Measurements from ENCODE around the gene ATXN10. TPM values are rescaled to one million over a fixed set of nuclear protein-coding genes. Genes with fewer than 3 reads are reported as not detected.

Gene ATXN10
- total and polyA plus RNA-seq, 2 donors (not counting 1 experiment from before 2014, with no cell fraction given), result 164 to 350 TPM

DNA sequence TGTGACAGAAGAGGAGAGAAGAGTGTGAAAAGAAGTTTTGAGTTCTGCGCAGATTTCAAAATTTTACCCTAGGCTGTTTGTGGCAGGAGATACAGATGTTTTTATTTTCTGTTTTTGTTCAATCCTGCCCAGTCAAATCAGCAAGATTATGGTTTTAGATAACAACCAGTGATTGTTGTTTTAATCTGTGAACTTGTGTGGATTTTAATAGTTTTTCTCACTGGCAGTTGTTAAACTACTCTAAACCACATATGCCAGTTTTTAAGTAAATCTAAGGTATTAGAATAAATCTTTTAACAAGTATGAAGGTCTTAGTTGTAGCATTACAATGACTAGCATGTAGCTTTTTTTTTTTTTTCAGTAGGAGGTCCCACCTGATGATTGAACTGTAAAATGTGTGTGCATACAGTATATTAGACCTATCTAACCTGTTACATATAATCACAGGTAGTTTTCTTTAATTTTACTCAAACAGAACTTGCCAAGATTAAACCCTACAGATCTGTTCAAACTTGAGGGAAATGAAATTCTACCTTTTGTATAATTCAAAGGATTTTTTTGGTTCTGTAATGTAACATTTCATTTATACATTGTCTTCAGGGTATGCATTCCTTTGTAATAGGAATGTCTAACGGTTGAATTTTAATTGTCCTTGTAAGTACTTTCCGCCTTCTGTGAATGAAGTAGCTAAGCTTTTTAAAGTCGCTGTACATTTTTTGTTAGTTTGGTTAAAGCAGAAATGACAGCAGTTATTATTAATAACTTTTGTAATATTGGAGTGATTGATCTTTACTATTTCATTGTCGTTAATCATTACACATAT is 13.3 kb downstream of the ATXN10 start:
- Histone ChIP-seq H3K9me3 (ENCODE audit: control insufficient read depth, insufficient read depth, low read depth, low read length) (no peaks in the 10 kb centered on the region), H4K20me1 (ENCODE audit: control insufficient read depth, extremely low read depth, insufficient read depth, low read length) (no peaks in the 10 kb centered on the region), H3K36me3 (ENCODE audit: control insufficient read depth, insufficient read depth, low read length) (no peaks in the 10 kb centered on the region), H3K27ac (ENCODE audit: insufficient read depth, low read length) (no peak overlapping the region), H2AFZ (ENCODE audit: low read length) (no peak overlapping the region), H3K79me2 (ENCODE audit: control insufficient read depth, insufficient read depth, low read length) (peaks cover 76% of the 10 kb centered on the region), H3K4me2 (ENCODE audit: extremely low read depth, insufficient read depth, low read length) (no peak overlapping the region), H3K27me3 (ENCODE audit: control insufficient read depth, insufficient read depth, low read length) (no peaks in the 10 kb centered on the region), H3K4me1 (ENCODE audit: control insufficient read depth, extremely low read depth, insufficient read depth, low read length) (peaks cover 39% of the 10 kb centered on the region), H3K4me3 (replicated peaks in 1 of 4; ENCODE audit: control extremely low read depth in 1 of 4, insufficient read depth in 1 of 4, low read depth in 3 of 4, low read length in 4 of 4) (no peak overlapping the region), H3K9ac (ENCODE audit: insufficient read depth, low read length) (no peak overlapping the region)
- TF ChIP-seq, protein P1, sequence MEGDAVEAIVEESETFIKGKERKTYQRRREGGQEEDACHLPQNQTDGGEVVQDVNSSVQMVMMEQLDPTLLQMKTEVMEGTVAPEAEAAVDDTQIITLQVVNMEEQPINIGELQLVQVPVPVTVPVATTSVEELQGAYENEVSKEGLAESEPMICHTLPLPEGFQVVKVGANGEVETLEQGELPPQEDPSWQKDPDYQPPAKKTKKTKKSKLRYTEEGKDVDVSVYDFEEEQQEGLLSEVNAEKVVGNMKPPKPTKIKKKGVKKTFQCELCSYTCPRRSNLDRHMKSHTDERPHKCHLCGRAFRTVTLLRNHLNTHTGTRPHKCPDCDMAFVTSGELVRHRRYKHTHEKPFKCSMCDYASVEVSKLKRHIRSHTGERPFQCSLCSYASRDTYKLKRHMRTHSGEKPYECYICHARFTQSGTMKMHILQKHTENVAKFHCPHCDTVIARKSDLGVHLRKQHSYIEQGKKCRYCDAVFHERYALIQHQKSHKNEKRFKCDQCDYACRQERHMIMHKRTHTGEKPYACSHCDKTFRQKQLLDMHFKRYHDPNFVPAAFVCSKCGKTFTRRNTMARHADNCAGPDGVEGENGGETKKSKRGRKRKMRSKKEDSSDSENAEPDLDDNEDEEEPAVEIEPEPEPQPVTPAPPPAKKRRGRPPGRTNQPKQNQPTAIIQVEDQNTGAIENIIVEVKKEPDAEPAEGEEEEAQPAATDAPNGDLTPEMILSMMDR (conservative IDR thresholded peaks at IDR 0.05 in 1 of 2, IDR thresholded peaks at IDR 0.05 in 1 of 2; ENCODE audit: low read depth in 1 of 2, low read length in 2 of 2), result no peak
- no peak for DNase-seq (ENCODE audit: low read depth in 2 of 2)

DNA sequence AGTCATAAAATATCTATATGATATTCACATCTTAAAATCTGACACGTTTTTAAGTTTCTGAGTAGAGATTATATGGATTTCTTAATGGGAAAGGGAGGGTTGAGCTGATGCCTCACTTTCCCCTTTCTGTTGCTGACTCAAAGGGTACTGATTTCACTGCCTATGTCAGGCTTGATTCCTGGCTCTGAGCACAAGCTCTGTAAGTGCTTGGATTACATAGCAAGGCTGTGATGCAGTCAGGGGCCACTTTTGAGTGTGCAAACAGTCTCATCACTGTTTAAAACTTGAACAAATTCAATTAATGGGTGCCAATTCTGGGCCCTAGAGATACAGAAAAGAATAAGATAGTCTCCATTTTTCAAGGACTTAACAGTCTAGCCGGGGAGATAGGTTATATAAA is 14.4 kb downstream of the ATXN10 start:
- no peaks in the 10 kb centered on the region for H4K20me1 ChIP-seq (ENCODE audit: control insufficient read depth, extremely low read depth, insufficient read depth, low read length)
- no peak overlapping the region for H3K4me3 ChIP-seq (replicated peaks in 1 of 4; ENCODE audit: control extremely low read depth in 1 of 4, insufficient read depth in 1 of 4, low read depth in 3 of 4, low read length in 4 of 4)
- H3K9me3 ChIP-seq (ENCODE audit: control insufficient read depth, insufficient read depth, low read depth, low read length), result no peaks in the 10 kb centered on the region
- H3K4me1 ChIP-seq (ENCODE audit: control insufficient read depth, extremely low read depth, insufficient read depth, low read length), result peaks cover 31% of the 10 kb centered on the region
- no peak overlapping the region for H3K27ac ChIP-seq (ENCODE audit: insufficient read depth, low read length)
- no peaks in the 10 kb centered on the region for H3K36me3 ChIP-seq (ENCODE audit: control insufficient read depth, insufficient read depth, low read length)
- TF ChIP-seq EZH2 (IDR thresholded peaks at IDR 0.05; ENCODE audit: low read length, missing control alignments), result no peak
- TF ChIP-seq, protein P1 (conservative IDR thresholded peaks at IDR 0.05 in 1 of 2, IDR thresholded peaks at IDR 0.05 in 1 of 2; ENCODE audit: low read depth in 1 of 2, low read length in 2 of 2), result no peak
- H2AFZ ChIP-seq (ENCODE audit: low read length), result no peak overlapping the region
- DNase-seq (ENCODE audit: low read depth in 2 of 2), result peak; percentile 33 to 73
- H3K27me3 ChIP-seq (ENCODE audit: control insufficient read depth, insufficient read depth, low read length), result no peaks in the 10 kb centered on the region
- no peak overlapping the region for H3K9ac ChIP-seq (ENCODE audit: insufficient read depth, low read length)
- H3K79me2 ChIP-seq (ENCODE audit: control insufficient read depth, insufficient read depth, low read length), result peaks cover 79% of the 10 kb centered on the region
- no peak overlapping the region for H3K4me2 ChIP-seq (ENCODE audit: extremely low read depth, insufficient read depth, low read length)

DNA sequence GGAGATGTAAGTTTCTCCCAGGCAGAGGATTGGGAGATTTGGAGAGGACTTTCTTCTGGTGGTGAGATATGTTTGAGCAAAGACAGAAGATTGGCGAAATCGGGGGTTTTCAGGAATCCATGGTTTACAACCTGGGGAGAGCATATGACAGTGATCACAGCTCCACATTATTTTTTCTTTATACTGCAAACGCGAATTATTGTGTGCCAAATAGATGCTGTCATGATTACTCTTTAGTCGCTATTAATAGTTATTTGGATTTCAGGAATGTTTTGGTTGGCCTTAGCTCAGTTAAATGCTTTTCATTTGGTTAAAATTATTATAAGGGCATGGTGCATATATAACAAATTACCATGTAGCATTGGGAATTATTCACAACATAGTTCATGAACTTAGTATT is 15.2 kb downstream of the ATXN10 start:
- Histone ChIP-seq H3K9ac (ENCODE audit: insufficient read depth, low read length) (no peak overlapping the region), H3K4me3 (replicated peaks in 1 of 4; ENCODE audit: control extremely low read depth in 1 of 4, insufficient read depth in 1 of 4, low read depth in 3 of 4, low read length in 4 of 4) (no peak overlapping the region), H3K4me1 (ENCODE audit: control insufficient read depth, extremely low read depth, insufficient read depth, low read length) (peaks cover 24% of the 10 kb centered on the region), H3K79me2 (ENCODE audit: control insufficient read depth, insufficient read depth, low read length) (peaks cover 81% of the 10 kb centered on the region), H3K9me3 (ENCODE audit: control insufficient read depth, insufficient read depth, low read depth, low read length) (no peaks in the 10 kb centered on the region), H3K4me2 (ENCODE audit: extremely low read depth, insufficient read depth, low read length) (no peak overlapping the region), H3K36me3 (ENCODE audit: control insufficient read depth, insufficient read depth, low read length) (no peaks in the 10 kb centered on the region), H3K27me3 (ENCODE audit: control insufficient read depth, insufficient read depth, low read length) (no peaks in the 10 kb centered on the region), H2AFZ (ENCODE audit: low read length) (no peak overlapping the region), H3K27ac (ENCODE audit: insufficient read depth, low read length) (peak overlapping the region; percentile 6), H4K20me1 (ENCODE audit: control insufficient read depth, extremely low read depth, insufficient read depth, low read length) (no peaks in the 10 kb centered on the region)
- peak; percentile 45 to 76 for DNase-seq (ENCODE audit: low read depth in 2 of 2)
- TF ChIP-seq EZH2 (IDR thresholded peaks at IDR 0.05; ENCODE audit: low read length, missing control alignments), result no peak
- TF ChIP-seq, protein P1 (conservative IDR thresholded peaks at IDR 0.05 in 1 of 2, IDR thresholded peaks at IDR 0.05 in 1 of 2; ENCODE audit: low read depth in 1 of 2, low read length in 2 of 2), result no peak

Data from fibroblast of lung (primary cell).